Activated T-helper 17 cell treated with anti-CD3 and anti-CD28 coated beads, Interleukin-2, amount 50 U/mL, for 72 hours (primary cell): ENCODE measurements around the gene DLGAP1. TPM values are rescaled to one million over a fixed set of nuclear protein-coding genes. Genes with fewer than 3 reads are reported as not detected.
"Not testable (repeated sequence)": the region's sequence is repeated elsewhere in the genome, so short reads cannot be mapped to it uniquely, and the experiment has no call there.

Experiments
- ATAC-seq: fragments of 150-1000 bp; cut with Tn5 transposase; replicated peaks from 2 replicates; pipeline ENCODE4 v1.10.0; 2021; ENCODE audit warnings: mild to moderate bottlenecking, moderate library complexity
- H3K27ac Mint-ChIP-seq: one replicate; pipeline ENCODE4 v1.8.0; 2022; ENCODE audit warnings: mixed read lengths
- H3K27me3 Mint-ChIP-seq: one replicate; pipeline ENCODE4 v1.8.0; 2022; ENCODE audit warnings: mixed read lengths
- H3K36me3 Mint-ChIP-seq: one replicate; pipeline ENCODE4 v1.8.0; 2022; ENCODE audit warnings: low read depth, mild to moderate bottlenecking, mixed read lengths
- H3K4me1 Mint-ChIP-seq: one replicate; pipeline ENCODE4 v1.8.0; 2022; ENCODE audit warnings: mixed read lengths
- H3K4me3 Mint-ChIP-seq: one replicate; pipeline ENCODE4 v1.8.0; 2022; ENCODE audit warnings: mild to moderate bottlenecking, mixed read lengths
- H3K9me3 Mint-ChIP-seq: one replicate; pipeline ENCODE4 v1.8.0; 2022; ENCODE audit warnings: mixed read lengths
- total RNA-seq, 2 donors: library from RNA; stranded (reverse); gene quantifications; one replicate each; pipeline ENCODE4 v1.2.3, GENCODE V29; 2022

DLGAP1 gene
- total RNA-seq, 2 donors from 2014 or later, result 1.1 to 1.2 TPM

GRCh38 chr18:3481696-3482210 is 973.4 kb downstream of the DLGAP1 start:
- peaks cover 4% of the 10 kb centered on the region for H3K4me1 Mint-ChIP-seq
- H3K27me3 Mint-ChIP-seq, result peaks cover 5% of the 10 kb centered on the region
- no peaks in the 10 kb centered on the region for H3K36me3 Mint-ChIP-seq
- no peak overlapping the region for H3K4me3 Mint-ChIP-seq
- no peaks in the 10 kb centered on the region for H3K9me3 Mint-ChIP-seq
- peak; percentile 37 for ATAC-seq
- no peak overlapping the region for H3K27ac Mint-ChIP-seq

- Mint-ChIP-seq H3K4me1 (peaks cover 4% of the 10 kb centered on the region), H3K9me3 (no peaks in the 10 kb centered on the region), H3K27me3 (peaks cover 5% of the 10 kb centered on the region), H3K36me3 (no peaks in the 10 kb centered on the region), H3K4me3 (no peak overlapping the region), H3K27ac (no peak overlapping the region)
- ATAC-seq, result no peak
Observed at GRCh38 chr18:3480827-3481573, 974.1 kb downstream of the DLGAP1 start.

- Mint-ChIP-seq H3K4me3 (no peak overlapping the region), H3K27ac (no peak overlapping the region), H3K9me3 (no peaks in the 10 kb centered on the region), H3K27me3 (peaks cover 5% of the 10 kb centered on the region), H3K36me3 (no peaks in the 10 kb centered on the region), H3K4me1 (peaks cover 4% of the 10 kb centered on the region)
- ATAC-seq, result no peak
Observed at GRCh38 chr18:3479978-3480509, 975.1 kb downstream of the DLGAP1 start.

DNA sequence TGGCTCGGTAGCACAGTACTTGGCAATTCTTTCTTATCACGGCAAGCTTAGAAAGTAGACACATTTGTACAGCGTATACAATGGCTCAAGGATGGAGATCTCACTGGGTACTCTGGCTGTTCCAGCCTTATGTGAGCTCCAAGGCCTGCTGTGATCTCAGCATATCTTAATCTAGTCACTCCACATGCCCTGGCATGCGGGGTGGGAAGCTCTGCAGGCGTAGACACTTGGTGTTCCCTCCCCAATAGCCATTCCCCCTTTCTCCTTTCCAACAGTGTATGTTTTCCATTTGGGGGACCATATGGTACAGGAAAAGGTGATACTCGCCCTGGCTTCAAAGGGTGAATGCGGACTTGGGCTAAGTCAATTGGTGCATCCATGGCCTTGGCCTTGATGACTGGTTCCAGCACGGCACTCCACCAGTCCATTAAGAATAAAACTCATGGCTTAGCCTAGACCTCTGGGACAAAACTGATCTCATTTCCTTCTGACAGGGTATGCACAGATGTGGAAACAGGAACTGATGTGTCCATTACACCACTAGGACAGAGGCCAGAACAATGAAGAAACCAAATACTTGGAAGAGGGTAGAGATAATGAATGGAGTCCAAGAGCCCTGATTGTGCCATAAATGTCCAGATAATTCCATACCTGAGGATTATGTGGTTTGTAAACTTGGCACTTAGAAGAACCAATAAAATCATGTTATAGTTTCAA is 976.7 kb downstream of the DLGAP1 start:
- H3K36me3 Mint-ChIP-seq, result no peaks in the 10 kb centered on the region
- peaks cover 3% of the 10 kb centered on the region for H3K27me3 Mint-ChIP-seq
- ATAC-seq, result no peak
- H3K27ac Mint-ChIP-seq, result no peak overlapping the region
- H3K4me3 Mint-ChIP-seq, result no peak overlapping the region
- peaks cover 4% of the 10 kb centered on the region for H3K4me1 Mint-ChIP-seq
- H3K9me3 Mint-ChIP-seq, result peaks cover 4% of the 10 kb centered on the region

DNA sequence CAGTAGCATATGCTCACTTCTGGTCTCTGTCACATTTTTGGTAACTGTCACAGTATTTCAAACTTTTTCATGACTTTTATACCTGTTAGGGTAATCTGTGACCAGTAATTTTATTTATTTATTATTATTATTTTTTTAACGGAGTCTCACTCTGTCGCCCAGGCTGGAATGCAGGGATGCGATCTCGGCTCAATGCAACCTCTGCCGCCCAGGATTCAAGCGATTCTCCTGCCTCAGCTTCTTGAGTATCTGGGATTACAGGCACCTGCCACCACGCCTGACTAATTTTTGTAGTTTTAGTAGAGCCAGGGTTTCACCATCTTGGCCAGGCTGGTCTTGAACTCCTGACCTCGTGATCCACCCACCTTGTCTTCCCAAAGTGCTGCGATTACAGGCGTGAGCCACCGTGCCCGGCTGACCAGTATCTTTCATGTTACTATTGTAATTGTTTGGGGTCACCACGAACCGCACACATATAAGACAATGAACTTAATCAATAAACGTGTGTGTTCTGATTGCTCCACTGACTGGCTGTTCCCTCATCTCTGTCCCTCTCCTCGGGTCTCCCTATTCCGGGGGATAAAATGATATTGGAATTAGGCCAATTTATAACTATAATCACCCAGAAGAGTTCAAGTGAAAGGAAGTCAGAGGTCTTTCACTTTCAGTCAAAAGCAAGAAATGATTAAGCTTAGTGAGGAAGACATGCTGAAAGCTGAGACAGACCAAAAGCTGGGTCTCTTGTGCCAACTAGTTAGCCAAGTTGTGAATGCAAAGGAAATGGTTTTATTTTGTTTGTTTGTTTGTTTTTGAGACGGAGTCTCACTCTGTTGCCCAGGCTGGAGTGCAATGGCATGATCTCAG is 982.2 kb downstream of the DLGAP1 start:
- peaks cover 4% of the 10 kb centered on the region for H3K9me3 Mint-ChIP-seq
- no peaks in the 10 kb centered on the region for H3K27me3 Mint-ChIP-seq
- ATAC-seq, result peak; percentile 98
- peak overlapping the region; percentile 70 for H3K4me3 Mint-ChIP-seq
- peak overlapping the region; percentile 82 for H3K27ac Mint-ChIP-seq
- H3K4me1 Mint-ChIP-seq, result peaks cover 5% of the 10 kb centered on the region
- no peaks in the 10 kb centered on the region for H3K36me3 Mint-ChIP-seq

DNA sequence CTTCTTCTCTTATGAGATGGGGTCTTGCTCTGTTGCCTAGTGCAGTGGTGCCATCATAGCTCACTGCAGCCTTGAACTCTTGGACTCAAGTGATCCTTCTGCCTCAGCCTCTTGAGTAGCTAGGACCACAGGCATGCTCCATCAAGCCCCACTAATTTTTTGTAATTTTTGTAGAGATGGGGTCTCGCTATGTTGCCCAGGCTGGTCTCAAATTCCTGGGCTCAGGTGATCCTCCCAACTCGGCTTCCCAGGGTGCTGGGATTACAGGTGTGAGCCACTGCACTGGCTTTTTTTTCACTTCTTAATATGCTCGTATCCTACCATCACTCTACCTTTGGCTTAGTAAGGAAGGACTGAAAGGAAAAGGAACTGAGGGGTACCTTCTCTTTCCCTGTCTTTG is 983.0 kb downstream of the DLGAP1 start:
- not testable (repeated sequence) for H3K4me3 Mint-ChIP-seq, H3K27me3 Mint-ChIP-seq, H3K4me1 Mint-ChIP-seq, H3K27ac Mint-ChIP-seq, H3K36me3 Mint-ChIP-seq, ATAC-seq, H3K9me3 Mint-ChIP-seq

DNA sequence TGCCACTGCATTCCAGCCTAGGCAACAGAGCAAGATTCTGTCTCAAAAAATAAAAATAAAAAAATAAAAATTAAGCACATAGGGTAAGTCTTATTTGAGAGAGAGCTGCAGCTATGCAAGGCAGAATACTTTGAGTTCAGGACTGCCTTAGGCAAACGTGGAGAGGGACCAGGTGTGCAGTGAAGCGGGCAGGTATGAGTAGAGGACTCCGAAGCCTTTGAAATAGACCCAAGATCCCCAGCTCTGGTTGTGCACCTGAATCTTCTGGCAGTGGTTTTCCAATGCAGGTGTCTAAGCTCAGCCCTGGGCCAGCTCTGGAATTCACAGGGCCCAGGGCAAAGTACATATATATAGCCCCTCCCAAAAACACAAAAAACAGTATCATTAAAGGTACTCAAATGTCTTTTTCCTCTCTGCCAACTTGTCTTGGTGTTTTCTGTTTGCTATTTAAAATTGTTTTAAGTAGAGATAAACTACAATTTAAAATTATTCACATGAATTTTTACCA is 983.9 kb downstream of the DLGAP1 start:
- Mint-ChIP-seq H3K4me3 (no peak overlapping the region), H3K9me3 (peaks cover 4% of the 10 kb centered on the region), H3K27me3 (no peaks in the 10 kb centered on the region), H3K4me1 (peaks cover 15% of the 10 kb centered on the region), H3K36me3 (no peaks in the 10 kb centered on the region), H3K27ac (no peak overlapping the region)
- no peak for ATAC-seq

DNA sequence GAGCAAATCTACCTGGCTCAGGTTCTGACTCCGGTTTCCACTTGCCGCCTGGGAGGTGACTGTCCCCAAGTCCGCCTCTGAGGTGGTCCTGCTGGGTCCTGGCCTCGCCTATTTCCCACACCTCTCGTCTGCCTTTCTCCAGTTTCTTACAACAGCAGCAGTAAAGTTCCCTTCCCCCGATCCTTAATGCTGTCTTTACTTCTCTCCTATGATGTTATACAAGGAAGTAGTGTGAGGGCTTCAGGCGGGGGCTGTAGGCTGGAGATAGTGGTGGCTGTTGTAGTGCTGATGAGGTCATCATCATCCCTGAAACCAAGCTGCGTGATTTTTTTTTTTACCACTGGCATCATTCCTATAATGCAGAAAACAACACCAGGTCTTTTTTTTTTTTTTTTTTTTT is 986.3 kb downstream of the DLGAP1 start:
- peaks cover 19% of the 10 kb centered on the region for H3K4me1 Mint-ChIP-seq
- H3K4me3 Mint-ChIP-seq, result no peak overlapping the region
- H3K36me3 Mint-ChIP-seq, result no peaks in the 10 kb centered on the region
- no peaks in the 10 kb centered on the region for H3K9me3 Mint-ChIP-seq
- ATAC-seq, result no peak
- no peak overlapping the region for H3K27ac Mint-ChIP-seq
- no peaks in the 10 kb centered on the region for H3K27me3 Mint-ChIP-seq

GRCh38 chr18:3468066-3468705 is 986.9 kb downstream of the DLGAP1 start:
- no peak for ATAC-seq
- Mint-ChIP-seq H3K9me3 (no peaks in the 10 kb centered on the region), H3K4me1 (peaks cover 17% of the 10 kb centered on the region), H3K4me3 (no peak overlapping the region), H3K36me3 (no peaks in the 10 kb centered on the region), H3K27ac (no peak overlapping the region), H3K27me3 (no peaks in the 10 kb centered on the region)

DNA sequence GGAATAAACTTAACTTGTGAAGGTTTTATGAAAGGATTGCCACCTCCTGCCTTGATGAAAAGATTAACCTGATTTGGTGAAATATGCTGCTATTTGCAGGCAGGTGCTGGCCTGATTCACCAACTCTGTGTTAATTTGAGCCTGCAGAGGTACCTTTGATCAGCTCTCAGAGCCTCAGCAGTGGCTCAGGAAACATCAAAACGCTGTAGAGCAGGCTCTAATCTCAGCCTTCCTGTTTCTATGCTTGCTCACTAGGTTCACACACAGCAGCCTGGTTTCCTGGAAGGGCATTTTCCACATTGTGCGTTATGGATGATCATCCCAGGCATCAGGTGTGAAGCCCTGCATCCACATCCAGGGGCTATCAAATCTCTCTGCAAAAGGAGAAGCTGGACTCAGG is 988.2 kb downstream of the DLGAP1 start:
- Mint-ChIP-seq H3K36me3 (peaks cover 5% of the 10 kb centered on the region), H3K27me3 (no peaks in the 10 kb centered on the region), H3K27ac (no peak overlapping the region), H3K9me3 (no peaks in the 10 kb centered on the region), H3K4me3 (peak overlapping the region; percentile 39), H3K4me1 (peaks cover 13% of the 10 kb centered on the region)
- ATAC-seq, result peak; percentile 29

DNA sequence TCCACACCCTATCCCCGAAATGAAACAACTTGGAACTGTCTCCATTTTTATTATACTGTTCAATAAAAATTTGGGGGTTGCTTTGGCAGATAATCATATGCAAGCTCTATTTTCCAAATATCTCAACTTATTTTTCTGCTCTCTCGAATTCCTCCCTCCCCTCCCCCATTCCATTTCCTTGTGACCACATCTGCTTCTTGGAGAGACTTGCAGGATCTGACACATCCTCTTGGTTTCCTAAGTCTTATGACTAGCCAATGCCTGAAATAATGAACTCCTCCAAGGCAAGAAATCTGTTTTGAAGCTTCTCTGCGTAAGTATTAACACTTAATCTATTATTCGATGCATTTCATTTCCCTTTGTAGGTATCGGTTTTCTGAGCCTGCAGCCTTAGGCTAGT is 989.1 kb downstream of the DLGAP1 start:
- Mint-ChIP-seq H3K36me3 (peaks cover 14% of the 10 kb centered on the region), H3K27ac (no peak overlapping the region), H3K27me3 (no peaks in the 10 kb centered on the region), H3K4me3 (peak overlapping the region; percentile 39), H3K4me1 (peaks cover 13% of the 10 kb centered on the region), H3K9me3 (no peaks in the 10 kb centered on the region)
- no peak for ATAC-seq

DNA sequence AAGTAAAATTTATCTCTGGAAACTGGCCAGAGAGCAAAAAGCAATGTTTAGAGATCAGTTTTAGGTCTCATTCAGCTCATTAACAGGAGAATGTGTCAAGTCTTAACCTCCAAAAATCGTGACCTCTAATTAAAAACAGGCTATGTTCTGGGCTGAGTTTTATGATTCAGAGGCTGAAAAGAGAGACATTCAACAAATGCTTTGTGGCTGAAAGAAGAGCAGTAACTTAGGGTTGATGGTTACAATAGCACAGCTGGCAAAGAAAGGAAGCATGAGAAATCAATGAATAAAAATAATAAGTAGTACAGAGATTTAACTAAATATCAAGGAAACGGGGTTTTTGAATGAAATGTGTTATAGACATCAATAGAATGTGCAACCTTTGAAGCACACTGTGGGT is 992.1 kb downstream of the DLGAP1 start:
- Mint-ChIP-seq H3K27ac (peak overlapping the region; percentile 50), H3K4me3 (no peak overlapping the region), H3K4me1 (peaks cover 30% of the 10 kb centered on the region), H3K27me3 (no peaks in the 10 kb centered on the region), H3K36me3 (peaks cover 40% of the 10 kb centered on the region), H3K9me3 (no peaks in the 10 kb centered on the region)
- no peak for ATAC-seq

DNA sequence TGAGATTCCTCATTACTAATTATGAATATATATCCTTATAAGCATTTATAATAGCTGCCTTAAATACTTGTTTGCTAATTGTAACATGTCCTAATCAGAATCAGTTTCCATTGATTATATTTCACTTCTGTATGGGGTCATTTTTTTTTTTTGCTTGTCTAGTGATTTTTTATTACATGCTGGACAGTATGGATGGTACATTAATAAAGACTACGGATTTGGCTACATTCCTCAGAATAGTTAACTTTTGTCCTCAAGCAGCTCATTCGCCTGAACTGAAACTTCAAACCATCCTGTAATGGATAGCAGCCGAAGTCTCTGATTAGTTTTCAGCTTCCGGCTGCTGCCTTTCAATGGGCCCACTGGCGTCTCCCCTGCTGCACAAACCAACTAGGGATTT is 993.4 kb downstream of the DLGAP1 start:
- no peak for ATAC-seq

More for the DNA sequence above, 993.4 kb downstream of the DLGAP1 start:
- Mint-ChIP-seq H3K4me3 (no peak overlapping the region), H3K4me1 (peaks cover 37% of the 10 kb centered on the region), H3K9me3 (no peaks in the 10 kb centered on the region), H3K27me3 (no peaks in the 10 kb centered on the region), H3K36me3 (peaks cover 53% of the 10 kb centered on the region), H3K27ac (no peak overlapping the region)
